H9 (cell line): ENCODE results near the gene ST14. TPM values are rescaled to one million over a fixed set of nuclear protein-coding genes. Genes with fewer than 3 reads are reported as not detected.

Experiments
- DNase-seq: peaks from one replicate; pipeline ENCODE4 v3.0.0-alpha.2; 2017
- H2AFZ ChIP-seq: one replicate; pipeline ENCODE4 v1.6.1; 2013; ENCODE audit warnings: mild to moderate bottlenecking, low read length, control low read depth, moderate library complexity
- H2AK5ac ChIP-seq: 2 replicates; pipeline ENCODE4 v1.6.1; 2013; ENCODE audit warnings: low read length, control low read depth, mixed read lengths; ENCODE audit not compliant: insufficient read length
- H2BK120ac ChIP-seq: one replicate; pipeline ENCODE4 v1.6.1; 2013; ENCODE audit warnings: low read depth, mild to moderate bottlenecking, low read length, control low read depth, inconsistent platforms; ENCODE audit not compliant: poor library complexity, severe bottlenecking
- H2BK12ac ChIP-seq: 2 replicates; pipeline ENCODE4 v1.6.1; 2013; ENCODE audit warnings: low read length, control low read depth, mixed read lengths, low read depth; ENCODE audit not compliant: insufficient read length
- H2BK15ac ChIP-seq: 2 replicates; pipeline ENCODE4 v1.6.1; 2013; ENCODE audit warnings: low read depth, low read length, control low read depth
- H2BK20ac ChIP-seq: one replicate; pipeline ENCODE4 v1.6.1; 2013; ENCODE audit warnings: low read depth, mild to moderate bottlenecking, low read length, control low read depth, inconsistent platforms; ENCODE audit not compliant: poor library complexity, severe bottlenecking
- H2BK5ac ChIP-seq: 2 replicates; pipeline ENCODE4 v1.6.1; 2013; ENCODE audit warnings: low read length, control low read depth, mixed read lengths; ENCODE audit not compliant: insufficient read length
- H3K14ac ChIP-seq: 2 replicates; pipeline ENCODE4 v1.6.1; 2013; ENCODE audit warnings: low read length, control low read depth; ENCODE audit not compliant: insufficient read depth
- H3K18ac ChIP-seq: 2 replicates; pipeline ENCODE4 v1.6.1; 2013; ENCODE audit warnings: low read depth, mild to moderate bottlenecking, mixed read lengths, low read length, control low read depth; ENCODE audit not compliant: insufficient read length
- H3K23ac ChIP-seq: 2 replicates; pipeline ENCODE4 v1.6.1; 2013; ENCODE audit warnings: low read length, control low read depth, mixed read lengths, low read depth; ENCODE audit not compliant: insufficient read length
- H3K23me2 ChIP-seq: 2 replicates; pipeline ENCODE4 v1.6.1; 2013; ENCODE audit warnings: low read depth, mild to moderate bottlenecking, mixed read lengths, low read length, control low read depth; ENCODE audit not compliant: insufficient read length, poor library complexity, severe bottlenecking
- H3K27ac ChIP-seq: 2 replicates; pipeline ENCODE4 v1.5.1; 2013; ENCODE audit warnings: low read length, control low read depth, mixed read lengths, low read depth; ENCODE audit not compliant: insufficient read length
- H3K27me3 ChIP-seq: 2 replicates; pipeline ENCODE4 v1.6.1; 2013; ENCODE audit warnings: low read length, control low read depth, inconsistent platforms; ENCODE audit not compliant: insufficient read depth
- H3K4ac ChIP-seq: 2 replicates; pipeline ENCODE4 v1.6.1; 2013; ENCODE audit warnings: low read depth, mild to moderate bottlenecking, control low read depth, inconsistent platforms, low read length, moderate library complexity
- H3K4me1 ChIP-seq: 2 replicates; pipeline ENCODE4 v1.6.1; 2013; ENCODE audit warnings: low read length, control low read depth, inconsistent platforms; ENCODE audit not compliant: insufficient read depth
- H3K4me2 ChIP-seq: 2 replicates; pipeline ENCODE4 v1.6.1; 2013; ENCODE audit warnings: low read length, control low read depth, mixed read lengths; ENCODE audit not compliant: insufficient read length, insufficient read depth
- H3K56ac ChIP-seq: 2 replicates; pipeline ENCODE4 v1.6.1; 2013; ENCODE audit warnings: low read depth, mild to moderate bottlenecking, mixed read lengths, low read length, control low read depth; ENCODE audit not compliant: insufficient read length
- H3K79me1 ChIP-seq: 2 replicates; pipeline ENCODE4 v1.6.1; 2013; ENCODE audit warnings: low read depth, mild to moderate bottlenecking, moderate library complexity, low read length, control low read depth, inconsistent platforms; ENCODE audit not compliant: insufficient read depth, poor library complexity, severe bottlenecking
- H3K79me2 ChIP-seq: 2 replicates; pipeline ENCODE4 v1.6.1; 2013; ENCODE audit warnings: low read length, control low read depth, inconsistent platforms; ENCODE audit not compliant: insufficient read depth
- H3K9ac ChIP-seq: 2 replicates; pipeline ENCODE4 v1.6.1; 2013; ENCODE audit warnings: low read length, control low read depth, mixed read lengths; ENCODE audit not compliant: insufficient read length; ENCODE audit errors: extremely low read depth
- H3K9me3 ChIP-seq: one replicate; pipeline ENCODE4 v1.6.1; 2013; ENCODE audit warnings: low read depth, low read length, inconsistent platforms; ENCODE audit not compliant: control insufficient read depth
- H3T11ph ChIP-seq: one replicate; pipeline ENCODE4 v1.6.1; 2013; ENCODE audit warnings: mild to moderate bottlenecking, low read length, control low read depth, inconsistent platforms
- H4K20me1 ChIP-seq: one replicate; pipeline ENCODE4 v1.6.1; 2013; ENCODE audit not compliant: control insufficient read depth, insufficient read length, insufficient read depth
- H4K5ac ChIP-seq: 2 replicates; pipeline ENCODE4 v1.6.1; 2013; ENCODE audit warnings: low read depth, mild to moderate bottlenecking, mixed read lengths, low read length, control low read depth; ENCODE audit not compliant: insufficient read length
- H4K8ac ChIP-seq: replicated peaks from 2 replicates; pipeline ENCODE4 v1.6.1; 2013; ENCODE audit warnings: low read length, control low read depth, mixed read lengths, low read depth; ENCODE audit not compliant: insufficient read length
- H4K91ac ChIP-seq: 2 replicates; pipeline ENCODE4 v1.6.1; 2013; ENCODE audit warnings: low read depth, mild to moderate bottlenecking, moderate library complexity, mixed read lengths, low read length, control low read depth; ENCODE audit not compliant: insufficient read length
- H3K27ac Mint-ChIP-seq, 3 experiments: 2 replicates in 2 of 3; 3 replicates in 1 of 3; pipeline ENCODE4 v1.8.0; 2020 to 2021; ENCODE audit warnings: mixed read lengths in 3 of 3, mild to moderate bottlenecking in 1 of 3, moderate library complexity in 1 of 3
- H3K27me3 Mint-ChIP-seq: 2 replicates; pipeline ENCODE4 v1.8.0; 2021; ENCODE audit warnings: low read depth, mild to moderate bottlenecking, moderate library complexity, mixed read lengths
- H3K36me3 Mint-ChIP-seq, 3 experiments: 2 replicates in 2 of 3; 3 replicates in 1 of 3; pipeline ENCODE4 v1.8.0; 2020 to 2021; ENCODE audit warnings: low read depth in 3 of 3, mixed read lengths in 3 of 3; ENCODE audit not compliant: insufficient read depth in 1 of 3
- H3K4me1 Mint-ChIP-seq, 2 experiments: 2 replicates each; pipeline ENCODE4 v1.8.0; 2020; ENCODE audit warnings: mixed read lengths in 2 of 2
- H3K4me3 Mint-ChIP-seq, 2 experiments: 2 replicates in 1 of 2; 3 replicates in 1 of 2; pipeline ENCODE4 v1.8.0; 2020 to 2021; ENCODE audit warnings: mild to moderate bottlenecking in 2 of 2, mixed read lengths in 2 of 2, moderate library complexity in 1 of 2
- H3K9me3 Mint-ChIP-seq, 2 experiments: 2 replicates in 1 of 2; 3 replicates in 1 of 2; pipeline ENCODE4 v1.8.0; 2020; ENCODE audit warnings: mild to moderate bottlenecking in 2 of 2, mixed read lengths in 2 of 2, moderate library complexity in 1 of 2
- CTCF ChIP-seq: fragments of 200-600 bp; sonication (generic); conservative IDR thresholded peaks from 3 replicates; pipeline ENCODE4 v1.8.0; 2021; ENCODE audit warnings: antibody characterized with exemption, mild to moderate bottlenecking
- WGBS: extraction: QIAGEN DNeasy Blood & Tissue Kit; methylation state at CpG from one replicate; pipeline ENCODE4 v1.1.7; 2013; ENCODE audit warnings: missing lambda C conversion rate, low lambda C conversion rate, mixed read lengths; ENCODE audit not compliant: insufficient read length; ENCODE audit errors: extremely low coverage; 5-methylcytosine and 5-hydroxymethylcytosine counted together
- total RNA-seq: library from RNA; stranded (reverse); gene quantifications from 2 replicates; pipeline ENCODE4 v1.2.1, GENCODE V29; 2021

Gene ST14
- total RNA-seq, 1 experiment from 2014 or later = 22.4 TPM

DNA sequence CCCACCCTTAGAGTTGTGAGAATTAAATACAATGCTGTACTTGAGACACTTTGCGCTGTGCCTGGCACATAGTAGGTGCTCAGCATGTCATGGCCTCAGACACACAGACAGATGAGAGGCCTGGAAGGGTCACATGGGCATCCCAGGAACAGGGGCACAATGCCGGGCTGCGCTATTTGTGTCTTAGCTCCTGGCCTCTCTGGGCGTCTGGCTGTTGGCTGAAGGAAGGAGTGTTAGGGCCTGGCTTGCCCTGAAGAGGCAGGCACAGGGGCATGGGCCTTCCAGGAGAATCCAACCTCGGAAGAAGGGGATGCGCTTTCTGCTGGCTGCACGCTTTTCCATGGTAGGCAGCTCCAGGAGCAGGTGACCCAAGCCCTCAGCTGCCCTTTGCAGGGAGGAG lies 41.4 kb downstream of the ST14 start:
- Histone ChIP-seq H3K9ac (no peak overlapping the region), H4K8ac (no peak overlapping the region), H2AK5ac (no peak overlapping the region), H4K91ac (no peak overlapping the region), H3K27me3 (no peaks in the 10 kb centered on the region), H3K4me1 (no peaks in the 10 kb centered on the region), H2AFZ (no peak overlapping the region), H3K79me2 (no peaks in the 10 kb centered on the region), H3K79me1 (no peaks in the 10 kb centered on the region), H3K56ac (no peak overlapping the region), H2BK120ac (no peak overlapping the region), H3K14ac (no peak overlapping the region), H4K5ac (no peak overlapping the region), H2BK5ac (no peak overlapping the region), H3K23me2 (no peaks in the 10 kb centered on the region), H3K18ac (no peak overlapping the region), H2BK12ac (no peak overlapping the region), H3K4me2 (no peak overlapping the region), H3K4ac (no peak overlapping the region), H2BK20ac (no peak overlapping the region), H4K20me1 (no peaks in the 10 kb centered on the region), H3K23ac (no peak overlapping the region), H3K27ac (no peak overlapping the region), H2BK15ac (no peak overlapping the region), H3T11ph (no peak overlapping the region), H3K9me3 (no peaks in the 10 kb centered on the region)
- Mint-ChIP-seq H3K4me1 (no peaks in the 10 kb centered on the region), H3K4me3 (no peak overlapping the region), H3K36me3 (peaks cover 12 to 25% (median 16%) of the 10 kb centered on the region in 3 experiments), H3K27ac (no peak overlapping the region), H3K27me3 (no peaks in the 10 kb centered on the region; the same call in 1 of the 2 replicates), H3K9me3 (peaks cover 0 to 4% of the 10 kb centered on the region in 2 experiments; a peak in 1 of 5 replicates)
- no peak for DNase-seq
- WGBS = no CpG with 5 or more reads among the region's 7 CpGs
- TF ChIP-seq CTCF = no peak
